HCT116 (cell line): ENCODE measurements around the gene SYNE1.

ENCODE experiments used
- FOSL1 ChIP-seq: IDR thresholded peaks from 2 replicates; pipeline ENCODE4 v1.6.1; 2012; ENCODE audit warnings: low read depth
- JUND ChIP-seq: IDR thresholded peaks from 2 replicates; pipeline ENCODE4 v1.6.1; 2012
- POLR2A ChIP-seq: IDR thresholded peaks from 2 replicates; pipeline ENCODE4 v1.7.0; 2011; ENCODE audit warnings: borderline replicate concordance; ENCODE audit not compliant: insufficient read depth, insufficient read length; ENCODE audit errors: extremely low read depth
- POLR2AphosphoS5 ChIP-seq: IDR thresholded peaks from 2 replicates; pipeline ENCODE4 v1.6.1; 2011; ENCODE audit warnings: mild to moderate bottlenecking, low read depth, low read length, moderate library complexity
- ZNF274 ChIP-seq: fragments of 200-500 bp; sonication (Bioruptor generic); IDR thresholded peaks from 2 replicates; pipeline ENCODE4 v1.6.1; 2014; ENCODE audit warnings: mild to moderate bottlenecking, low read depth, low read length, inconsistent platforms
- TF ChIP-seq, protein P1 (sequence below), 3 experiments: fragments of 200-600 bp in 1 of 3; sonication (generic) in 1 of 3; IDR thresholded peaks in 2 of 3; conservative IDR thresholded peaks in 1 of 3; 2 replicates each; pipeline ENCODE4 v1.5.1; 2012 to 2017; ENCODE audit warnings: low read depth in 2 of 3, low read length in 2 of 3, antibody characterized with exemption in 1 of 3, borderline replicate concordance in 1 of 3, control low read depth in 1 of 3, mild to moderate bottlenecking in 1 of 3, mixed read lengths in 1 of 3, mixed run types in 1 of 3, moderate library complexity in 1 of 3; ENCODE audit not compliant: insufficient read depth in 1 of 3
- TF ChIP-seq, protein P2 (sequence below): IDR thresholded peaks from 2 replicates; pipeline ENCODE4 v1.6.1; 2012

DNA sequence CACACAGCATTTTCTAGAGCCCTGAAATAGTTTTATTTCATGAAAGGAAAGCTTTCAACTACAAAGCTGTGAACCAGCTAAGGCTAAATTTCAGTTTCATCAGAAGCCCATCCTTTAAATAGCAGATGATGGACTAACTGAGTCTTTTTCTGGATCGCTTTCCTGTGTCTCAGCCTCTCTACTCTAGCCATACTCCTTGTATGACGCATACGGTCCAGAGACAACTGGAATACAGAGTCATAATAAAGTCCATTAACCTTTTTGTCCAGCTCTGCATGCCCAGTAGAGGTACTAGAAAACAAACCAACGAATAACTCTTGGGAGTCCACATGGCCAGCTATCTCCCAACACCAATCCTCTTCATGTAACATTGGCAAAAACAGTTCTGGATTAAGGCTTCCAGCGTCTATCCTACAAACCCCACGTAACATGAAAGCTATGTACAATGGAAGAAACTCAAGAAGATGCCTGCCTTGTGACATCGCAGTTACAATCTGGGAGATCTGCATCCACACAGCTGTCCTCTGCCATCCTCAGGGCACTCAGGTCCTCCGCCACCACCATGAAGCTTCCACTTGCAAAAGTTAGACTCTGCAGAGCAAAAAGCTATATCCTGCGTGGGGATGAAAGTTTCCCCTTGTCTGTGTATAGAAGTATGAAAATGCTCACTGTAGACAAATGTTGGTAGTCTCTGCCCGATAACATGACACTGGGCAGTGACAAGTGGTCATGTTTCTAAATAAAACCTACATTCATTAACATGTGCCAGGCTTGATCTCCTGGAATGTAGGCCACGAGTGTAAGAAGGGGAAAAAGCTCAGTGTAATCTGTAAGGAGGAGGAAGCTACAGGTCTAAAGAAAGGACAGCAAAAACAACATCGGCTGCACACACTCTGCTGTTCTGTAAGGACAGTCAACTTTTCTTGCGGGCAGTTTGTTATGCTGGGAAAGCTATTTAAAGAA is 469.2 kb downstream of the SYNE1 start:
- TF ChIP-seq POLR2A (no peak), POLR2AphosphoS5 (no peak), FOSL1 (no peak), ZNF274 (no peak), JUND (no peak)
- TF ChIP-seq, protein P1, sequence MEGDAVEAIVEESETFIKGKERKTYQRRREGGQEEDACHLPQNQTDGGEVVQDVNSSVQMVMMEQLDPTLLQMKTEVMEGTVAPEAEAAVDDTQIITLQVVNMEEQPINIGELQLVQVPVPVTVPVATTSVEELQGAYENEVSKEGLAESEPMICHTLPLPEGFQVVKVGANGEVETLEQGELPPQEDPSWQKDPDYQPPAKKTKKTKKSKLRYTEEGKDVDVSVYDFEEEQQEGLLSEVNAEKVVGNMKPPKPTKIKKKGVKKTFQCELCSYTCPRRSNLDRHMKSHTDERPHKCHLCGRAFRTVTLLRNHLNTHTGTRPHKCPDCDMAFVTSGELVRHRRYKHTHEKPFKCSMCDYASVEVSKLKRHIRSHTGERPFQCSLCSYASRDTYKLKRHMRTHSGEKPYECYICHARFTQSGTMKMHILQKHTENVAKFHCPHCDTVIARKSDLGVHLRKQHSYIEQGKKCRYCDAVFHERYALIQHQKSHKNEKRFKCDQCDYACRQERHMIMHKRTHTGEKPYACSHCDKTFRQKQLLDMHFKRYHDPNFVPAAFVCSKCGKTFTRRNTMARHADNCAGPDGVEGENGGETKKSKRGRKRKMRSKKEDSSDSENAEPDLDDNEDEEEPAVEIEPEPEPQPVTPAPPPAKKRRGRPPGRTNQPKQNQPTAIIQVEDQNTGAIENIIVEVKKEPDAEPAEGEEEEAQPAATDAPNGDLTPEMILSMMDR (IDR thresholded peaks at IDR 0.05 in 2 of 3, conservative IDR thresholded peaks at IDR 0.05 in 1 of 3; ENCODE audit: borderline replicate concordance in 1 of 3, insufficient read depth in 1 of 3, low read depth in 2 of 3, low read length in 2 of 3) = no peak
- TF ChIP-seq, protein P2, sequence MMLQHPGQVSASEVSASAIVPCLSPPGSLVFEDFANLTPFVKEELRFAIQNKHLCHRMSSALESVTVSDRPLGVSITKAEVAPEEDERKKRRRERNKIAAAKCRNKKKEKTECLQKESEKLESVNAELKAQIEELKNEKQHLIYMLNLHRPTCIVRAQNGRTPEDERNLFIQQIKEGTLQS = no peak
